Liver (tissue), 9 donors: Measurements from ENCODE around the gene ETFA. TPM values are rescaled to one million over a fixed set of nuclear protein-coding genes. Genes with fewer than 3 reads are reported as not detected.

Source experiments
- DNase-seq: peaks from one replicate; pipeline ENCODE4 v3.0.0-alpha.2; 2017; ENCODE audit warnings: low spot score
- H3K27ac ChIP-seq, 2 donors: one replicate each; pipeline ENCODE4 v1.7.0; 2013; ENCODE audit warnings: inconsistent platforms in 2 of 2, low read length in 2 of 2, control low read depth in 1 of 2, low read depth in 1 of 2, mild to moderate bottlenecking in 1 of 2
- H3K27me3 ChIP-seq, 4 donors: one replicate each; pipeline versions ENCODE4 v1.6.1 to v1.7.0; 2013; ENCODE audit warnings: low read length in 3 of 4, inconsistent platforms in 1 of 4, mild to moderate bottlenecking in 1 of 4, moderate library complexity in 1 of 4; ENCODE audit not compliant: control insufficient read depth in 4 of 4, insufficient read depth in 4 of 4
- H3K36me3 ChIP-seq, 4 donors: one replicate each; pipeline versions ENCODE4 v1.6.1 to v1.7.0; 2013; ENCODE audit warnings: low read length in 3 of 4, mild to moderate bottlenecking in 3 of 4, low read depth in 1 of 4, moderate library complexity in 1 of 4; ENCODE audit not compliant: control insufficient read depth in 4 of 4, insufficient read depth in 3 of 4
- H3K4me1 ChIP-seq, 4 donors: one replicate each; pipeline versions ENCODE4 v1.6.1 to v1.7.0; 2013; ENCODE audit warnings: low read length in 3 of 4, mild to moderate bottlenecking in 3 of 4, moderate library complexity in 1 of 4; ENCODE audit not compliant: control insufficient read depth in 4 of 4, insufficient read depth in 4 of 4
- H3K4me3 ChIP-seq, 3 donors: one replicate each; pipeline versions ENCODE4 v1.6.1 to v1.7.0; 2013; ENCODE audit warnings: low read length in 3 of 3, control low read depth in 1 of 3, low read depth in 1 of 3, mild to moderate bottlenecking in 1 of 3
- H3K9ac ChIP-seq, 2 donors: one replicate each; pipeline ENCODE4 v1.7.0; 2013; ENCODE audit warnings: low read length in 2 of 2, mild to moderate bottlenecking in 2 of 2, moderate library complexity in 2 of 2, control low read depth in 1 of 2, low read depth in 1 of 2
- H3K9me3 ChIP-seq, 4 donors: one replicate each; pipeline versions ENCODE4 v1.6.1 to v1.7.0; 2013; ENCODE audit warnings: low read length in 3 of 4; ENCODE audit not compliant: control insufficient read depth in 4 of 4
- EGR1 ChIP-seq, 2 donors: IDR thresholded peaks; 2 replicates each; pipeline ENCODE4 v1.6.1; 2016 to 2018; ENCODE audit warnings: antibody characterized with exemption in 2 of 2, low read depth in 2 of 2
- FOXA1 ChIP-seq: IDR thresholded peaks from 2 replicates; pipeline ENCODE4 v1.6.1; 2016; ENCODE audit warnings: antibody characterized with exemption
- FOXA2 ChIP-seq: IDR thresholded peaks from 2 replicates; pipeline ENCODE4 v1.6.1; 2016; ENCODE audit warnings: antibody characterized with exemption
- GABPA ChIP-seq, 2 donors: IDR thresholded peaks in 1 of 2; conservative IDR thresholded peaks in 1 of 2; 2 replicates each; pipeline ENCODE4 v1.6.1; 2016; ENCODE audit warnings: antibody characterized with exemption in 2 of 2, mild to moderate bottlenecking in 1 of 2, moderate library complexity in 1 of 2
- HNF4A ChIP-seq, 2 donors: conservative IDR thresholded peaks; 2 replicates each; pipeline ENCODE4 v1.6.1; 2016; ENCODE audit warnings: antibody characterized with exemption in 2 of 2, mild to moderate bottlenecking in 2 of 2
- HNF4G ChIP-seq: IDR thresholded peaks from 2 replicates; pipeline ENCODE4 v1.6.1; 2016; ENCODE audit warnings: antibody characterized with exemption
- JUND ChIP-seq, 2 donors: IDR thresholded peaks; 2 replicates each; pipeline ENCODE4 v1.6.1; 2016; ENCODE audit warnings: antibody characterized with exemption in 2 of 2
- NR2F2 ChIP-seq: IDR thresholded peaks from 2 replicates; pipeline ENCODE4 v1.6.1; 2016; ENCODE audit warnings: antibody characterized with exemption
- RAD21 ChIP-seq, 2 donors: IDR thresholded peaks; 2 replicates each; pipeline ENCODE4 v1.6.1; 2016; ENCODE audit warnings: antibody characterized with exemption in 2 of 2, mild to moderate bottlenecking in 2 of 2
- RXRA ChIP-seq, 2 donors: IDR thresholded peaks; 2 replicates each; pipeline ENCODE4 v1.6.1; 2017 to 2018; ENCODE audit warnings: antibody characterized with exemption in 2 of 2, mild to moderate bottlenecking in 1 of 2
- SP1 ChIP-seq: IDR thresholded peaks from 2 replicates; pipeline ENCODE4 v1.6.1; 2018; ENCODE audit warnings: antibody characterized with exemption, mild to moderate bottlenecking
- TAF1 ChIP-seq: conservative IDR thresholded peaks from 2 replicates; pipeline ENCODE4 v1.6.1; 2016; ENCODE audit warnings: antibody characterized with exemption, mild to moderate bottlenecking
- YY1 ChIP-seq: IDR thresholded peaks from 2 replicates; pipeline ENCODE4 v1.6.1; 2016; ENCODE audit warnings: antibody characterized with exemption, mild to moderate bottlenecking
- WGBS: extraction: QIAGEN DNeasy Blood & Tissue Kit; methylation state at CpG from one replicate; pipeline ENCODE4 v1.1.7; 2013; 5-methylcytosine and 5-hydroxymethylcytosine counted together
- polyA plus RNA-seq, 2 donors: library from polyadenylated mRNA; stranded (reverse) in 1 of 2; unstranded in 1 of 2; fragments of 200-250 nt in 1 of 2; fragments of >200 nt in 1 of 2; fragmentation: Nextera tagmentation in 1 of 2; extraction: Ambion mirVana in 1 of 2; gene quantifications; one replicate each; pipeline versions ENCODE4 v1.2.1 to v1.2.3, GENCODE V29; 2013 to 2015
- total RNA-seq, 2 donors: library from RNA; depleted of rRNA; stranded (reverse); fragments of >200 nt; gene quantifications; one replicate each; pipeline ENCODE4 v1.2.3, GENCODE V29; 2014
- TF ChIP-seq, protein P1 (sequence below): fragments of 150-350 bp; IDR thresholded peaks from 2 replicates; pipeline ENCODE4 v1.5.1; 2017; ENCODE audit warnings: improper control_type of control experiment, low read depth, low read length; ENCODE audit not compliant: missing input control
- TF ChIP-seq, protein P2 (sequence below): IDR thresholded peaks from 2 replicates; pipeline ENCODE4 v1.6.1; 2016; ENCODE audit warnings: antibody characterized with exemption
- TF ChIP-seq, protein P3 (sequence below): IDR thresholded peaks from 2 replicates; pipeline ENCODE4 v1.6.1; 2016; ENCODE audit warnings: antibody characterized with exemption, mild to moderate bottlenecking
- TF ChIP-seq, protein P4 (sequence below): IDR thresholded peaks from 2 replicates; pipeline ENCODE4 v1.6.1; 2016; ENCODE audit warnings: antibody characterized with exemption
- donor health status: healthy.
- donor health status: healthy.
- donor health status: healthy.
- donor health status: healthy.
- donor health status: healthy.

The ETFA gene
- total and polyA plus RNA-seq, 4 donors: 92.6 to 342 (median 289) TPM

DNA sequence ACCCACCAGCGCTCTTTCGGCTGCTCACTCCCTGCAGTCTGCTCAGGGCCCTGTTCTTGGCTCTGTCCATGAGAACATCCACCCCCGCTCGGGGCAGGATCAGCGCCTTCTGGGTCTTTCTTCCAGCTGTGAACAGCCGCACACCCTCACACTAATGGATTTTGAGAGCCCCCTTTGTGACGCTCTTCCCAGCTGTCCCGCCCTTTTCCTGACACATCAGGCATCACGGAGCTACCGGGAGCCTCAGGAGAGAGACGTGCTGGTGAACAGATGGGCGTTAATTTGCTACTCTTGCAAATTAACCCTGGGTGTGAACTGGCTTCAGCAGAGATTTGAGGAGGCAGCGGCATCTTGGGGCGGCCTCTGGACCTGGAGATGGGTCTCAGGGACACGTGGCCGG, 138.5 kb downstream of the ETFA start:
- H3K36me3 ChIP-seq: no peaks in the 10 kb centered on the region
- H3K4me3 ChIP-seq: no peak overlapping the region
- TF ChIP-seq RXRA (IDR thresholded peaks at IDR 0.05) (no peak), HNF4G (no peak), GABPA (IDR thresholded peaks at IDR 0.05 in 1 of 2, conservative IDR thresholded peaks at IDR 0.05 in 1 of 2) (no peak), EGR1 (IDR thresholded peaks at IDR 0.05; ENCODE audit: low read depth in 2 of 2) (no peak), HNF4A (conservative IDR thresholded peaks at IDR 0.05) (no peak), NR2F2 (no peak), SP1 (no peak)
- TF ChIP-seq, protein P1, sequence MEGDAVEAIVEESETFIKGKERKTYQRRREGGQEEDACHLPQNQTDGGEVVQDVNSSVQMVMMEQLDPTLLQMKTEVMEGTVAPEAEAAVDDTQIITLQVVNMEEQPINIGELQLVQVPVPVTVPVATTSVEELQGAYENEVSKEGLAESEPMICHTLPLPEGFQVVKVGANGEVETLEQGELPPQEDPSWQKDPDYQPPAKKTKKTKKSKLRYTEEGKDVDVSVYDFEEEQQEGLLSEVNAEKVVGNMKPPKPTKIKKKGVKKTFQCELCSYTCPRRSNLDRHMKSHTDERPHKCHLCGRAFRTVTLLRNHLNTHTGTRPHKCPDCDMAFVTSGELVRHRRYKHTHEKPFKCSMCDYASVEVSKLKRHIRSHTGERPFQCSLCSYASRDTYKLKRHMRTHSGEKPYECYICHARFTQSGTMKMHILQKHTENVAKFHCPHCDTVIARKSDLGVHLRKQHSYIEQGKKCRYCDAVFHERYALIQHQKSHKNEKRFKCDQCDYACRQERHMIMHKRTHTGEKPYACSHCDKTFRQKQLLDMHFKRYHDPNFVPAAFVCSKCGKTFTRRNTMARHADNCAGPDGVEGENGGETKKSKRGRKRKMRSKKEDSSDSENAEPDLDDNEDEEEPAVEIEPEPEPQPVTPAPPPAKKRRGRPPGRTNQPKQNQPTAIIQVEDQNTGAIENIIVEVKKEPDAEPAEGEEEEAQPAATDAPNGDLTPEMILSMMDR: no peak
- TF ChIP-seq, protein P2, sequence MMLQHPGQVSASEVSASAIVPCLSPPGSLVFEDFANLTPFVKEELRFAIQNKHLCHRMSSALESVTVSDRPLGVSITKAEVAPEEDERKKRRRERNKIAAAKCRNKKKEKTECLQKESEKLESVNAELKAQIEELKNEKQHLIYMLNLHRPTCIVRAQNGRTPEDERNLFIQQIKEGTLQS: no peak
- no peak overlapping the region for H3K27ac ChIP-seq
- H3K9ac ChIP-seq: no peak overlapping the region
- no peaks in the 10 kb centered on the region for H3K4me1 ChIP-seq
- WGBS: 81% methylated on average over 16 of the region's 16 CpGs
- H3K9me3 ChIP-seq: no peaks in the 10 kb centered on the region
- no peak for DNase-seq
- H3K27me3 ChIP-seq: peaks cover 0 to 3% (median 0%) of the 10 kb centered on the region in 4 donors

DNA sequence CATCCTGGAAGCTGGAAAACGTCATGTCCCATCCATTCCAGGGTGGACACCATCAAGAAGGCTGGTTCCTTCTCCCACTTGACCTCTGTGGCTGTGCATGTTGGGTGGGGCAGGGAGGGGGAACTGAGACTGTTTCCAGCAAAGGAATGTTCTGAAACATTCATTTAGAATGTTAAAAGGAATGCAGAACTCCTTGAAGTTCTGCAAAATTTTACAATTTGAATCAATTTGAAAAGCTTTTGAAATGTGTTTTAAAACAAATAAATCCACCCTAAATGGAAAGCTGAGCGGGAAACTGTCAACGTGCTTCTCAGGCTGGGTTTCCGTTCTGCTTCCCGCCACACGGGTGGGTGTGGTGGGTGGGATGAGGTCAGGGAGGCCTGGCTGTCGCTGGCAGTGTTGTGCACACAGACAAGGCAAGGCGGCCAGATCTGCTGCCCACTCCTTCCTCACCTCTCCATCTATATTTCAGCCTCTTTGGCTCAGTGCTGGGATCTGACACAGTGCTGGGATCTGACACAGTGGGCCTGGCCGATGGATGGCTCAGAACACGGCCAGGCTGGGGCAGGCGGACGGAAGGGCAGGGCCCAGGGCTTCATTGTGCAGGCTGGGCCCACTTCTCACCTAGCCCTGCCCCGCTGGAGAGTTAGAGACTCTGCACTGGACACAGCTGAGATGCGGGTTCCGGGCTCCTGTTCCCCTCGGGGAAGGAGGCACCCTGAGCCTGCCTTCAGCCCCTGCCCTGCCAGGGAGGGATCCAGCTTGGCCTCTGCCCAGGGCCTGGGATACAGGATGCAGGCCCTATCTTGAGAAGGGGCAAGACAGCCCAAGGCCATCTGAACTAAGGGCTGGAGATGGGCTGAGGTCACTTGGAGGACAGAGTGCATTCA, 141.1 kb downstream of the ETFA start:
- H3K9me3 ChIP-seq: no peaks in the 10 kb centered on the region
- no peak overlapping the region for H3K9ac ChIP-seq
- H3K4me1 ChIP-seq: no peaks in the 10 kb centered on the region
- H3K27ac ChIP-seq: no peak overlapping the region
- 84% methylated on average over 16 of the region's 16 CpGs for WGBS
- no peak overlapping the region for H3K4me3 ChIP-seq
- DNase-seq: no peak
- H3K36me3 ChIP-seq: no peaks in the 10 kb centered on the region
- TF ChIP-seq EGR1 (IDR thresholded peaks at IDR 0.05; ENCODE audit: low read depth in 2 of 2) (no peak), NR2F2 (no peak), TAF1 (no peak), GABPA (IDR thresholded peaks at IDR 0.05 in 1 of 2, conservative IDR thresholded peaks at IDR 0.05 in 1 of 2) (no peak), JUND (IDR thresholded peaks at IDR 0.05) (no peak), FOXA2 (no peak), RXRA (IDR thresholded peaks at IDR 0.05) (no peak), FOXA1 (no peak), RAD21 (IDR thresholded peaks at IDR 0.05) (no peak), YY1 (no peak), HNF4G (no peak), SP1 (no peak), HNF4A (conservative IDR thresholded peaks at IDR 0.05) (no peak)
- TF ChIP-seq, protein P3, sequence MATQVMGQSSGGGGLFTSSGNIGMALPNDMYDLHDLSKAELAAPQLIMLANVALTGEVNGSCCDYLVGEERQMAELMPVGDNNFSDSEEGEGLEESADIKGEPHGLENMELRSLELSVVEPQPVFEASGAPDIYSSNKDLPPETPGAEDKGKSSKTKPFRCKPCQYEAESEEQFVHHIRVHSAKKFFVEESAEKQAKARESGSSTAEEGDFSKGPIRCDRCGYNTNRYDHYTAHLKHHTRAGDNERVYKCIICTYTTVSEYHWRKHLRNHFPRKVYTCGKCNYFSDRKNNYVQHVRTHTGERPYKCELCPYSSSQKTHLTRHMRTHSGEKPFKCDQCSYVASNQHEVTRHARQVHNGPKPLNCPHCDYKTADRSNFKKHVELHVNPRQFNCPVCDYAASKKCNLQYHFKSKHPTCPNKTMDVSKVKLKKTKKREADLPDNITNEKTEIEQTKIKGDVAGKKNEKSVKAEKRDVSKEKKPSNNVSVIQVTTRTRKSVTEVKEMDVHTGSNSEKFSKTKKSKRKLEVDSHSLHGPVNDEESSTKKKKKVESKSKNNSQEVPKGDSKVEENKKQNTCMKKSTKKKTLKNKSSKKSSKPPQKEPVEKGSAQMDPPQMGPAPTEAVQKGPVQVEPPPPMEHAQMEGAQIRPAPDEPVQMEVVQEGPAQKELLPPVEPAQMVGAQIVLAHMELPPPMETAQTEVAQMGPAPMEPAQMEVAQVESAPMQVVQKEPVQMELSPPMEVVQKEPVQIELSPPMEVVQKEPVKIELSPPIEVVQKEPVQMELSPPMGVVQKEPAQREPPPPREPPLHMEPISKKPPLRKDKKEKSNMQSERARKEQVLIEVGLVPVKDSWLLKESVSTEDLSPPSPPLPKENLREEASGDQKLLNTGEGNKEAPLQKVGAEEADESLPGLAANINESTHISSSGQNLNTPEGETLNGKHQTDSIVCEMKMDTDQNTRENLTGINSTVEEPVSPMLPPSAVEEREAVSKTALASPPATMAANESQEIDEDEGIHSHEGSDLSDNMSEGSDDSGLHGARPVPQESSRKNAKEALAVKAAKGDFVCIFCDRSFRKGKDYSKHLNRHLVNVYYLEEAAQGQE: no peak
- TF ChIP-seq, protein P2: no peak
- TF ChIP-seq, protein P4, sequence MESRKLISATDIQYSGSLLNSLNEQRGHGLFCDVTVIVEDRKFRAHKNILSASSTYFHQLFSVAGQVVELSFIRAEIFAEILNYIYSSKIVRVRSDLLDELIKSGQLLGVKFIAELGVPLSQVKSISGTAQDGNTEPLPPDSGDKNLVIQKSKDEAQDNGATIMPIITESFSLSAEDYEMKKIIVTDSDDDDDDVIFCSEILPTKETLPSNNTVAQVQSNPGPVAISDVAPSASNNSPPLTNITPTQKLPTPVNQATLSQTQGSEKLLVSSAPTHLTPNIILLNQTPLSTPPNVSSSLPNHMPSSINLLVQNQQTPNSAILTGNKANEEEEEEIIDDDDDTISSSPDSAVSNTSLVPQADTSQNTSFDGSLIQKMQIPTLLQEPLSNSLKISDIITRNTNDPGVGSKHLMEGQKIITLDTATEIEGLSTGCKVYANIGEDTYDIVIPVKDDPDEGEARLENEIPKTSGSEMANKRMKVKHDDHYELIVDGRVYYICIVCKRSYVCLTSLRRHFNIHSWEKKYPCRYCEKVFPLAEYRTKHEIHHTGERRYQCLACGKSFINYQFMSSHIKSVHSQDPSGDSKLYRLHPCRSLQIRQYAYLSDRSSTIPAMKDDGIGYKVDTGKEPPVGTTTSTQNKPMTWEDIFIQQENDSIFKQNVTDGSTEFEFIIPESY: no peak
- no peaks in the 10 kb centered on the region for H3K27me3 ChIP-seq
